Measurements from ENCODE around the gene VKORC1.

Gene VKORC1

DNA sequence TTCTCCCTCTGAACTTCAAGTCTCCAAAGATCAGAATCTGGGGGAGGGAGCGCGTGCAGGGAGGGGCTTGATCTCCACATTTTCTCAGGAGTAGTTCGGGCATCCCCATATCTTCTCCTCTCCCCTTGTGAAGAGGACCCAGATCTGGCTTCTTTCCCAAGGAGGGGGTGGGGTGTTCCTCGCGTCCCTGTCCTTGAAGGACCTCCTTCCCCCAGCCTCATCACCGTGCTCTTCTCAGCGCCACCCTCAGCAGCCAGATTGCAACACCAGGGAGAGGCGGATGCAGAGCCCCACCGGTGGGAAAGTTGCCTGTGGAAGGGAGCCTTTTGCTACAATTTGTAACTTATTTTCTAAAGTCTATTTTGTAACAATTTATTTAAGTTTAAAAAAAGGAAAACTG lies 11.5 kb downstream of the VKORC1 start:
- no peak for DNase-seq (ENCODE audit: low spot score)

DNA sequence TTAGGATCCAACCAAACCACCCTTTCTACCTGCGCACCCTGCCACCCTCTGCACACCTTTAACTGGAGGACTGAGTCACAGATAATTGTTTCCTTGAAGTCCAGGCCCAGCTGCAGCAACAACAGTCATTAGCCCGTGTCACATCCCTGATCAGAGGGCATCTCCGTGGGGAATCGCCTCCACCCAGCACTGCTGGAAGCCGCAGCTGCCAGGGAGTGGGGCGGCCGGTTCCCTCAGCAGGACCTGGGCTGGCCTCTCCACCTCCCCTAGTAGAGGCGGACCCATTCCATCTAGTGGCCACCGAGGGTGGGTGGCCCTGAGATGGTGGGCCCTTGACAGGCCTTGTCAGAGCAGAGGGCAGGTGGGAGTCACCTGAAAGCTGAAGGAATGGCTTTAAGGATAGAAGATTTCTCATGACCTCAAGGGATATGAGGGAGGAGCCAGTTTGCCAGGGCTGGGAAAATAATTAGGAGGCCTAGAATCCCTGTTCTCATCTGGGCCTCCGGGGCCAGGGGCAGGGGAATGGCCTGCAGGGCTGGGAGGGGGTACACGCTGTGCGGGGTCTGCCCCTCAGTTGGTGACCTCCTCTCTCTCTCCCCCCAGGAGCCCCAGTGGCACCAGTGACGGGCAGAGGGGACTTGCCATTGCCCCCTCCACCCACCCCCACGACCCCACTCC lies 12.1 kb downstream of the VKORC1 start:
- DNase-seq (ENCODE audit: low spot score): no peak

DNA sequence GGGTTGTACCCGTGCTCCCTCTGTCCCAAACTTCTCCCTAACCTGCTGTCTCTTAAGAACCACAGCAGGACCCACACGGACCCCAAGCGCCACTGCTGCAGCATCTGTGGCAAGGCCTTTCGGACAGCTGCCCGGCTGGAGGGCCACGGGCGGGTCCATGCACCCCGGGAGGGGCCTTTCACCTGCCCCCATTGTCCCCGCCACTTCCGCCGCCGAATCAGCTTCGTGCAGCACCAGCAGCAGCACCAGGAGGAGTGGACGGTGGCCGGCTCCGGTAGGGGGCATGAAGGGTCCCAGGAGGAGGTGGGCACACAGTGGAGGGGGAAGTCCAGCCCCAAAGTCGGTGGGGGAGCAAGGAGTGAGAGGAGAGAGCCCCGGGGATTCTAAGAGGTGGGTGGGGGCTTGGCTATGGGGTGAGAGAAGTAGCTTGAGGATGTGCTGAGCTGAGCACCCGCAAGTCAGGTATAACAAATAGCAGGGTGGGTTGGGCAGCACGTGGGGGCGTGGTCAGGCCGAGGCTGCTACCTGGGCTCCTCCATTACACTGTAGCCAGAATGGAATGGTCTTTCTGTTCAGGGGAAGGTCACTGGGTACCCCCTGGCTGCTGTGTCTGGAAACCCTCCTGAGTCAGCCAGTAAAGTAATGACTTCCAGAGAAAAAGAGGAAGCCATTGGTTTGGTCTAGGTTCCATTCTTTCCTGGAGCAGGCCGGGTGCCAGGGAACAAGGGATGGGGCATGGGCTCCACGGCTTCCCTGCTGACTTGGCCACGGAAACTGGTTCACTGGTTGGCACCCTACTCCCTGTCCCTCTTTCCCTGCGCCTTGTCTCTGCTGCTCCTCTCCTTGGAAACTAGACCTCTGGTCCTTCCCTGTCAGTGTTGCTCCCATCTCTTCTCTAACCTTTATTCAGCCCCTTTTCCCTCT lies 12.9 kb downstream of the VKORC1 start:
- no peak for DNase-seq (ENCODE audit: low spot score)

- DNase-seq (ENCODE audit: low spot score): no peak
These were observed 13.7 kb downstream of the VKORC1 start for GRCh38 chr16:31080756-31081419.

DNA sequence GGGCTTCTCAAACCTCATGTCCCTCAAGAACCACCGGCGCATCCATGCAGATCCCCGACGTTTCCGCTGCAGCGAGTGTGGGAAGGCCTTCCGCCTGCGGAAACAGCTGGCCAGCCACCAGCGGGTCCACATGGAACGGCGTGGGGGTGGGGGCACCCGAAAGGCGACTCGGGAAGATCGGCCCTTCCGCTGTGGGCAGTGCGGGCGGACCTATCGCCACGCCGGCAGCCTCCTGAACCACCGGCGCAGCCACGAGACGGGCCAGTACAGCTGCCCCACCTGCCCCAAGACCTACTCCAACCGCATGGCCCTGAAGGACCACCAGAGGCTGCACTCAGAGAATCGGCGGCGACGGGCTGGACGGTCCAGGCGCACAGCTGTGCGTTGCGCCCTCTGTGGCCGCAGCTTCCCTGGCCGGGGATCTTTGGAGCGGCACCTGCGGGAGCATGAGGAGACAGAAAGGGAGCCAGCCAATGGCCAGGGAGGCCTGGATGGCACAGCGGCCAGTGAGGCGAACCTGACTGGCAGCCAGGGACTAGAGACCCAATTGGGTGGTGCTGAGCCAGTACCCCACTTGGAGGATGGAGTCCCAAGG lies 14.5 kb downstream of the VKORC1 start:
- no peak for DNase-seq (ENCODE audit: low spot score)

DNA sequence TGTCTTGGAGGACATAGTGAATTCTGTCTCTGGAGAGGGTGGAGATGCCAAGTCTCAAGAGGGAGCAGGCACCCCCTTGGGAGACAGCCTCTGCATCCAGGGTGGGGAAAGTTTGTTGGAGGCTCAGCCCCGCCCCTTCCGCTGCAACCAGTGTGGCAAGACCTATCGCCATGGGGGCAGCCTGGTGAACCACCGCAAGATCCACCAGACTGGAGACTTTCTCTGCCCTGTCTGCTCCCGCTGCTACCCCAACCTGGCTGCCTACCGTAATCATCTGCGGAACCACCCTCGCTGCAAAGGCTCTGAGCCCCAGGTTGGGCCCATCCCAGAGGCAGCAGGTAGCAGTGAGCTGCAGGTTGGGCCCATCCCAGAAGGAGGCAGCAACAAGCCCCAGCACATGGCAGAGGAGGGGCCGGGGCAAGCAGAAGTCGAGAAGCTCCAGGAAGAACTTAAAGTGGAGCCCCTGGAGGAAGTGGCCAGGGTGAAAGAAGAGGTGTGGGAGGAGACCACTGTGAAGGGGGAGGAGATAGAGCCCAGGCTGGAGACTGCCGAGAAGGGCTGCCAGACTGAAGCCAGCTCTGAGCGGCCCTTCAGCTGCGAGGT lies 15.2 kb downstream of the VKORC1 start:
- DNase-seq (ENCODE audit: low spot score): no peak

- DNase-seq (ENCODE audit: low spot score): no peak
These were observed 15.8 kb downstream of the VKORC1 start for GRCh38 chr16:31078597-31079341.

DNA sequence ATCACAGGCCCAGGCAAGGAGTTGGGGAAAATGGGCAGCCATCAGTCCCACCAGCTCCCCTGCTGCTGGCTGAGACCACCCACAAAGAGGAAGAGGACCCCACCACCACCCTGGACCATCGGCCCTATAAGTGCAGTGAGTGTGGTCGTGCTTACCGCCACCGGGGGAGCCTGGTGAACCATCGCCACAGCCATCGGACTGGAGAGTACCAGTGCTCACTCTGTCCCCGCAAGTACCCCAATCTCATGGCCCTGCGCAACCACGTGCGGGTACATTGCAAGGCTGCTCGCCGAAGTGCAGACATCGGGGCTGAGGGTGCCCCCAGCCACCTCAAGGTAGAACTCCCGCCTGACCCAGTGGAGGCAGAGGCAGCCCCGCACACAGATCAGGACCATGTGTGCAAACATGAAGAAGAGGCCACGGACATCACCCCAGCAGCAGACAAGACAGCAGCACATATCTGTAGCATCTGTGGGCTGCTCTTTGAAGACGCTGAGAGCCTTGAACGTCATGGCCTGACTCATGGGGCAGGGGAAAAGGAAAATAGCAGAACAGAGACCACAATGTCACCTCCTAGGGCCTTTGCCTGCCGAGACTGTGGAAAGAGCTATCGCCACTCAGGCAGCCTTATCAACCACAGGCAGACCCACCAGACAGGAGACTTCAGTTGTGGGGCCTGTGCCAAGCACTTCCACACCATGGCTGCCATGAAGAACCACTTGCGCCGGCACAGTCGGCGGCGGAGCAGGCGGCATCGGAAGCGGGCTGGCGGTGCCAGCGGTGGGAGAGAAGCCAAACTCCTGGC lies 16.8 kb downstream of the VKORC1 start:
- no peak for DNase-seq (ENCODE audit: low spot score)

DNA sequence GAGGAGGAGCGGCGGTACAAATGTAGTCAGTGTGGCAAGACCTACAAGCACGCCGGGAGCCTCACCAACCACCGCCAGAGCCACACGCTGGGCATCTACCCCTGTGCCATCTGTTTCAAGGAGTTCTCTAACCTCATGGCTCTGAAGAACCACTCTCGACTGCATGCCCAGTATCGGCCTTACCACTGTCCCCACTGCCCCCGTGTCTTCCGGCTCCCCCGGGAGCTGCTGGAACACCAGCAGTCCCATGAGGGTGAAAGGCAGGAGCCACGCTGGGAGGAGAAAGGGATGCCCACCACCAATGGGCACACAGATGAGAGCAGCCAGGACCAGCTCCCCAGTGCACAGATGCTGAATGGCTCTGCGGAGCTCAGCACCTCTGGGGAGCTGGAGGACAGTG lies 17.6 kb downstream of the VKORC1 start:
- no peak for DNase-seq (ENCODE audit: low spot score)

DNA sequence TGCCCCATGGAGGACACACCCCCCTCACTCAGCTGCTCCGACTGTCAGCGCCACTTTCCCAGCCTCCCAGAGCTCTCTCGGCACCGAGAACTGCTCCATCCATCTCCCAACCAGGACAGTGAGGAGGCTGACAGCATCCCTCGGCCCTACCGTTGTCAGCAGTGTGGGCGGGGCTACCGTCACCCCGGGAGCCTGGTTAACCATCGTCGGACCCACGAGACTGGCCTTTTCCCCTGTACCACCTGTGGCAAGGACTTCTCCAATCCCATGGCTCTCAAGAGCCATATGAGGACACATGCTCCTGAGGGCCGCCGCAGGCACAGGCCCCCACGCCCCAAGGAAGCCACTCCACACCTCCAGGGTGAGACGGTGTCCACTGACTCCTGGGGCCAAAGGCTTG lies 18.3 kb downstream of the VKORC1 start:
- no peak for DNase-seq (ENCODE audit: low spot score)

DNA sequence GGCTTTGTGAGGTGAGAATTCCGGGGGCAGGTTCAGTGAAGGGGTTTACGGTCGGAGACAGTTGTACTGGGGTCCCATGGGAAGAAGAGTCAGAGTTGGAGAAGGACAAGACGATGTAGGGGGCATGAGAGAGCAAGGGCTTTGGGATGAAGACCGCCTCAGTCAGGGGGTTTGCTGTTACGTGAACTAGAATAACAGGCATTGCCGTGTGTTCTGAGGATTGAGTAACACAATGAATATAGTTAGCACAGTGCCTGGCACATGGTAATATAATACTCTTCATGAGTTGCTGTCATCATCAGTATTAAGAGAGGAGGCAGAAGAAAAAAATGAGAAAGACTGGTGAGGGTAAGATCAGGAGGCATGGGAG lies 19.8 kb downstream of the VKORC1 start:
- no peak for DNase-seq (ENCODE audit: low spot score)

DNA sequence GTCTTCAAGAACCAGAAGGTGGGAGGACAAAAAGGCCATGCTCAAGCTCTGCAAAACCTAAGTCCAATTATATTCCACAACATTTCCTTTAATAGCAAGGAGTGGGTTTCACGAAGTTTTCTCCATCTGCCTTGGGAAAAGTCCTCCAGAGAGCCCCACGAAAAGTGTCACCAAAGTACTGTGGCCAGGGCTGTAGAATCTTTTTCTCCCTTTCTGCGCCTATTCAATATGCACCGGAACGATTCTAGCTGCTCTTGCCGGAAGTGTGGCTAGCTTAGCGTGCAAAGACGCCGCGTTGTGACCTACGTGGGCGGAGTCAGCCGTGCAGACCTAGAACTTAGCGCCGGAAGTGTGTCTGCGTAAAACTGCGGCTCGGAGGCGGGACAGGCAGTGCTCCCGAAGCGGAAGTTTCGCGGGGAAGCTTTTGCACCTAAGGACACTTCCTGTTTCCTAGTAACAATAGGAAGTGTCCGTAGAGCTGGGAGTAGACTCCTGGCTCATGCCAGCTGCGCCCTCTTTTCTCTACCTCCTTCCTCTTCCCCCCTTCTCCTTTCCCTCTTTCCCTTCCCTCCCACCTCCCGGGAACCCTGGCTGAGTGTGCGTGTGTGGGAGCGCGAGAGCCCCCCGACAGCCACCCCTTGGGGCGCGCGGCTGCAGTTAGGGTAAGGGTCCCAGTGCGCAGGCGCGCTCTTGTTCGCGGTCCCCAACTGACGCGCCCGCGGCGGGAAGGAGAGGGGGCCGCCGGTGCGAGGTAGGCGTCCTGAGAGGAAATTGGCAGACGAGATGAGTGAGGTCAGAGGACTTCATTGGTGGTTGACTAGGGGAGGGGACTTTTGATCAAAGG lies 20.4 kb downstream of the VKORC1 start, which contains the start of the genes ZNF646 and ZNF668:
Gene ZNF646 (plus strand): TSS at position 453 of the 844 bp plus-strand sequence. CDS start 1,903 bp downstream, outside the sequence.
Gene ZNF668 (minus strand): TSS at position 271 of the 844 bp plus-strand sequence. CDS start 9,781 bp downstream, outside the sequence.
- peak; percentile 99 for DNase-seq (ENCODE audit: low spot score)

- peak; percentile 89 for DNase-seq (ENCODE audit: low spot score)
These were observed 21.2 kb downstream of the VKORC1 start for GRCh38 chr16:31073142-31073969.

DNA sequence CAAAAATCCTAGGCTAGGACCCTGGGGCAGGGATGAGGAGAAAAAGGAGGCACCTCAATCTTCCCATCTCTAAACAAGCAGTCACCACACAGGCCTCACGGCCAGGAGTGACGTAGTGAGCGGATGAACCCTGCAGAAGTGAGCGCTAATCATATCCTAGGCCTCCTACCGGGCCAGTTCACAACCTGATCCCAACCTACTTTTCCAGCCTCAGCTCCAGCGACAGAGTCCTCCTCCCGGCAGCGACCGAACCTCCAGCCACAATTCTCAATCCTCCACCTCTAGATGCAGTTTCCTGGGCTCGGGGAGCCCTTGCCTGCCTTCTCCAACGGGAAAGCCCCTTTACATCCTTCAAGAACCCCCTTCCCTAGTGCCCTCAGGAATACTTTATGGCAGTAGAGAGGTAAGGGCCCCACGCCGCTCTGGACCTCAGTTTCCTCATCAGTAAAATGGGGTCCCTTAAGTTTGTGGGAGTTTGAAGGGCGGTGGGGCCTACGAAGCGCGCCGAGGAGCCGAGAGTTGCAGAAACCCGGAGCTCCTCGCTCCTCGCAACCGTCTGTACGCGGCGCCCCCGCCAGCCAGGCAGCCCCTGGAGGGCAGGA lies 22.0 kb downstream of the VKORC1 start:
- peak; percentile 41 for DNase-seq (ENCODE audit: low spot score)

- DNase-seq (ENCODE audit: low spot score): no peak
These were observed 22.7 kb downstream of the VKORC1 start for GRCh38 chr16:31071861-31072260.

DNA sequence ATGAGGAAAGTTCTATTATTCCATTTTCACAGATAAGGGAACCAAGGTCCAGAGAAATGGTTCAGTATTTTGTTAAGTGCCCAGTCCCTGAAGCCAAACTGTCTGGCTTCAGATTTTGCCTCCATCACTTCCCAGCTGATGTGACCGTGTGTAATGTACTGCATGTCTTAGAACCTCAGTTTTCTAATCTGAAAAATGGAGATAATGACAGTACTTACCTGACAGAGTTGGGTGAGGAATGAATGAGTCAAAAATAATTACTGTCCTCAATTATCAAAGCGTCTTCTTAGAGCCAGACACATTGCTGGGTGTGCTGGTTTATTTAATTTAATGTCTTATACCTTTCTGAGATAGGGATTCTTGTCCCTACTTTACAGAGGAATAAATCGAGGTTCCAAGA lies 27.3 kb downstream of the VKORC1 start:
- DNase-seq (ENCODE audit: low spot score): no peak

GRCh38 chr16:31064882-31065461 lies 29.6 kb downstream of the VKORC1 start:
- no peak for DNase-seq (ENCODE audit: low spot score)

Data from SK-N-DZ (cell line).